Endothelial cell of umbilical vein (primary cell): ENCODE data around the gene DGKD. TPM values are rescaled to one million over a fixed set of nuclear protein-coding genes. Genes with fewer than 3 reads are reported as not detected.

Experiments
- BruUV-seq: library from RNA; stranded (reverse); fragments of 400-500 nt; replicated peaks from 2 replicates; lab custom pipeline; 2021; lab: Mats Ljungman, UMichigan
- CTCF ChIA-PET: fragments of 300-600, 350-600 bp; sonication (Branson Sonifier 250); formaldehyde crosslinking; loops from one replicate; lab custom pipeline; 2021; ENCODE audit warnings: antibody characterized with exemption, inconsistent platforms; lab: Charles Lee
- POLR2A ChIA-PET: fragments of 300-600, 350-600 bp; sonication (Branson Sonifier 250); formaldehyde crosslinking; loops from one replicate; lab custom pipeline; 2021; ENCODE audit warnings: antibody characterized with exemption, inconsistent platforms; lab: Charles Lee
- DNase-seq: peaks from one replicate; pipeline ENCODE4 v3.0.0-alpha.2; 2011; ENCODE audit warnings: low read depth, low spot score
- FAIRE-seq: peaks from 2 replicates; lab custom pipeline; 2011; peaks lifted over from hg19 to GRCh38; lab: Jason Lieb, UNC
- H2AFZ ChIP-seq: 2 replicates; pipeline ENCODE4 v1.6.0; 2012; ENCODE audit warnings: low read depth, low read length, control low read depth, inconsistent platforms
- H3K27ac ChIP-seq: 2 replicates; pipeline ENCODE4 v1.5.1; 2011; ENCODE audit warnings: low read depth, mild to moderate bottlenecking, control low read depth, low read length, moderate library complexity; ENCODE audit not compliant: insufficient read depth
- H3K27me3 ChIP-seq, 2 experiments: 2 replicates each; pipeline versions ENCODE4 v1.6.0 to v1.6.1; 2011; ENCODE audit warnings: low read length in 2 of 2, mixed read lengths in 1 of 2; ENCODE audit not compliant: control insufficient read depth in 2 of 2, insufficient read depth in 2 of 2
- H3K36me3 ChIP-seq, 2 experiments: 2 replicates in 1 of 2; 3 replicates in 1 of 2; pipeline ENCODE4 v1.5.1; 2011; ENCODE audit warnings: low read length in 2 of 2, mild to moderate bottlenecking in 1 of 2, moderate library complexity in 1 of 2; ENCODE audit not compliant: control insufficient read depth in 2 of 2, insufficient read depth in 2 of 2; ENCODE audit errors: extremely low read depth in 1 of 2
- H3K4me1 ChIP-seq: 3 replicates; pipeline ENCODE4 v1.5.1; 2011; ENCODE audit warnings: mild to moderate bottlenecking, low read length; ENCODE audit not compliant: control insufficient read depth, insufficient read depth; ENCODE audit errors: extremely low read depth
- H3K4me2 ChIP-seq: 2 replicates; pipeline ENCODE4 v1.6.1; 2011; ENCODE audit warnings: low read length, control low read depth, mixed read lengths; ENCODE audit not compliant: insufficient read depth
- H3K4me3 ChIP-seq, 3 experiments: fragments of 200-600 bp in 1 of 3; sonication (generic), shearing (Covaris generic) in 1 of 3; replicated peaks in 1 of 3; 2 replicates each; pipeline ENCODE4 v1.5.1; 2011 to 2016; ENCODE audit warnings: control low read depth in 3 of 3, low read length in 3 of 3, mild to moderate bottlenecking in 2 of 3, inconsistent platforms in 1 of 3, low read depth in 1 of 3, moderate library complexity in 1 of 3; ENCODE audit not compliant: insufficient read depth in 1 of 3
- H3K79me2 ChIP-seq: 2 replicates; pipeline ENCODE4 v1.6.0; 2012; ENCODE audit warnings: low read length, inconsistent platforms; ENCODE audit not compliant: control insufficient read depth, insufficient read depth
- H3K9ac ChIP-seq: replicated peaks from 2 replicates; pipeline ENCODE3; 2011; ENCODE audit warnings: low read length, control low read depth; ENCODE audit not compliant: insufficient read depth; ENCODE audit errors: extremely low read depth
- H3K9me1 ChIP-seq: replicated peaks from 3 replicates; pipeline ENCODE4 v1.6.0; 2011; ENCODE audit warnings: mild to moderate bottlenecking, low read length; ENCODE audit not compliant: control insufficient read depth, insufficient read depth; ENCODE audit errors: extremely low read depth
- H3K9me3 ChIP-seq: replicated peaks from 2 replicates; pipeline ENCODE4 v1.5.1; 2012; ENCODE audit warnings: low read length, inconsistent platforms; ENCODE audit not compliant: control insufficient read depth, insufficient read depth
- H4K20me1 ChIP-seq: replicated peaks from 2 replicates; pipeline ENCODE3; 2011; ENCODE audit warnings: mild to moderate bottlenecking, low read length; ENCODE audit not compliant: control insufficient read depth, insufficient read depth; ENCODE audit errors: extremely low read depth
- EZH2 ChIP-seq: IDR thresholded peaks from 2 replicates; pipeline ENCODE4 v1.6.1; 2012; ENCODE audit warnings: borderline replicate concordance, low read depth, mild to moderate bottlenecking, moderate library complexity, low read length, inconsistent platforms; ENCODE audit not compliant: severe bottlenecking
- FOS ChIP-seq: IDR thresholded peaks from 2 replicates; pipeline ENCODE4 v1.6.1; 2011; ENCODE audit warnings: mild to moderate bottlenecking, low read length, moderate library complexity, borderline replicate concordance; ENCODE audit not compliant: insufficient read depth
- GATA2 ChIP-seq: IDR thresholded peaks from 2 replicates; pipeline ENCODE4 v1.7.0; 2011; ENCODE audit warnings: low read depth, mild to moderate bottlenecking, moderate library complexity, mixed read lengths, low read length; ENCODE audit not compliant: insufficient read length, insufficient read depth
- JUN ChIP-seq: IDR thresholded peaks from 2 replicates; pipeline ENCODE4 v1.6.1; 2011; ENCODE audit warnings: borderline replicate concordance, low read depth; ENCODE audit not compliant: insufficient read length, insufficient read depth
- MYC ChIP-seq: IDR thresholded peaks from one replicate; pipeline ENCODE4 v1.6.1; 2011; ENCODE audit warnings: mild to moderate bottlenecking, low read depth, low read length
- POLR2A ChIP-seq: IDR thresholded peaks from 2 replicates; pipeline ENCODE4 v1.6.1; 2012; ENCODE audit warnings: low read depth, mild to moderate bottlenecking, control low read depth, low read length
- POLR2AphosphoS5 ChIP-seq: IDR thresholded peaks from 2 replicates; pipeline ENCODE4 v1.6.1; 2012; ENCODE audit warnings: low read depth, mild to moderate bottlenecking, control low read depth, low read length, moderate library complexity; ENCODE audit not compliant: insufficient read depth
- dilution Hi-C: fragments of 300-500 bp; cut with MboI; formaldehyde crosslinking; loops from one replicate; pipeline ENCODE4 v1.15.0; 2019; ENCODE audit warnings: low sequenced_read_pairs; ENCODE audit not compliant: extremely low pct_ligation_motif_present
- intact Hi-C: fragments of 100-400 bp; cut with micrococcal nuclease; formaldehyde crosslinking; loops from one replicate; pipeline ENCODE4 v1.10.0; 2022
- polyA plus RNA-seq, 4 experiments: library from polyadenylated mRNA; depleted of rRNA in 3 of 4; stranded (reverse) in 3 of 4; unstranded in 1 of 4; fragments of >200 nt; gene quantifications; 2 replicates each; pipeline versions ENCODE4 v1.2.1 to v1.2.3, GENCODE V29; 2011 to 2012; ENCODE audit warnings: missing spikeins in 1 of 4
- total RNA-seq: library from RNA; stranded (reverse); gene quantifications from 2 replicates; pipeline ENCODE4 v1.2.3, GENCODE V29; 2021
- TF ChIP-seq, protein P1 (sequence below), 2 donors: IDR thresholded peaks; 1 replicate in 1 of 2; 2 replicates in 1 of 2; pipeline ENCODE4 v1.5.1; 2011; ENCODE audit warnings: low read length in 2 of 2, mild to moderate bottlenecking in 2 of 2, moderate library complexity in 2 of 2, control low read depth in 1 of 2, inconsistent platforms in 1 of 2, low read depth in 1 of 2; ENCODE audit not compliant: insufficient read depth in 1 of 2; ENCODE audit errors: extremely low read depth in 1 of 2
- TF ChIP-seq, protein P2 (sequence below): IDR thresholded peaks from 2 replicates; pipeline ENCODE4 v1.6.1; 2011; ENCODE audit not compliant: insufficient read depth, insufficient read length

DGKD gene
- total and polyA plus RNA-seq, 2 donors (not counting 3 experiments of a cell fraction or from before 2014, with no cell fraction given) = 10.8 to 36.6 TPM

DNA sequence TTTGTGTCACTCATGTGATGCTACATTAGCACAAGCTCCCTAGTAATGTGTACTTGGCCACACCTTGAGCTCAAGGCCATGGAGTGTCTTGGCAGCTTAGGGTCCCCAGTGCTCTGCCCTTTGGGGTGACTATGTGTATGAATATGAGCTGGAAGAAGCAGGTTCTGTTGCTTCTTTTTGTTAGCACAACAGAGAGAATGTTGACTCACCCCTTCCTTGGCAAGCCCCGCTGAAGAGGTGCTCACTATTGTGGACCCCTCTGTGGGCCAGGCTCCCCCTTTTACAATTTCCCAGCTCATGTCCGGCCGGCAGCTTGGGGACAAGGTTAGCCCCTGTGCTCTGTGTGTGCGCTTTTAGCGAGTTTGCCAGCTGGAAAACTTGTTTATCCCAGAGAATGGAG is 48.1 kb downstream of the DGKD start:
- H3K4me2 ChIP-seq = no peak overlapping the region
- no peaks in the 10 kb centered on the region for H4K20me1 ChIP-seq
- DNase-seq = no peak
- no peak overlapping the region for H2AFZ ChIP-seq
- H3K79me2 ChIP-seq = no peaks in the 10 kb centered on the region
- intact Hi-C loops (no loop called here), dilution Hi-C loops (no loop called here)
- no peaks in the 10 kb centered on the region for H3K27me3 ChIP-seq
- peaks cover 4% of the 10 kb centered on the region for H3K4me1 ChIP-seq
- no peak overlapping the region for H3K27ac ChIP-seq
- no peak overlapping the region for H3K9ac ChIP-seq
- BruUV-seq = no TSS peak
- TF ChIP-seq, protein P1, sequence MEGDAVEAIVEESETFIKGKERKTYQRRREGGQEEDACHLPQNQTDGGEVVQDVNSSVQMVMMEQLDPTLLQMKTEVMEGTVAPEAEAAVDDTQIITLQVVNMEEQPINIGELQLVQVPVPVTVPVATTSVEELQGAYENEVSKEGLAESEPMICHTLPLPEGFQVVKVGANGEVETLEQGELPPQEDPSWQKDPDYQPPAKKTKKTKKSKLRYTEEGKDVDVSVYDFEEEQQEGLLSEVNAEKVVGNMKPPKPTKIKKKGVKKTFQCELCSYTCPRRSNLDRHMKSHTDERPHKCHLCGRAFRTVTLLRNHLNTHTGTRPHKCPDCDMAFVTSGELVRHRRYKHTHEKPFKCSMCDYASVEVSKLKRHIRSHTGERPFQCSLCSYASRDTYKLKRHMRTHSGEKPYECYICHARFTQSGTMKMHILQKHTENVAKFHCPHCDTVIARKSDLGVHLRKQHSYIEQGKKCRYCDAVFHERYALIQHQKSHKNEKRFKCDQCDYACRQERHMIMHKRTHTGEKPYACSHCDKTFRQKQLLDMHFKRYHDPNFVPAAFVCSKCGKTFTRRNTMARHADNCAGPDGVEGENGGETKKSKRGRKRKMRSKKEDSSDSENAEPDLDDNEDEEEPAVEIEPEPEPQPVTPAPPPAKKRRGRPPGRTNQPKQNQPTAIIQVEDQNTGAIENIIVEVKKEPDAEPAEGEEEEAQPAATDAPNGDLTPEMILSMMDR (IDR thresholded peaks at IDR 0.05; ENCODE audit: extremely low read depth in 1 of 2, insufficient read depth in 1 of 2, low read depth in 1 of 2, low read length in 2 of 2) = no peak
- TF ChIP-seq, protein P2, sequence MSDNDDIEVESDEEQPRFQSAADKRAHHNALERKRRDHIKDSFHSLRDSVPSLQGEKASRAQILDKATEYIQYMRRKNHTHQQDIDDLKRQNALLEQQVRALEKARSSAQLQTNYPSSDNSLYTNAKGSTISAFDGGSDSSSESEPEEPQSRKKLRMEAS = no peak
- TF ChIP-seq POLR2A (no peak), FOS (no peak), MYC (no peak), POLR2AphosphoS5 (no peak), EZH2 (no peak), GATA2 (no peak), JUN (no peak)
- no peak overlapping the region for H3K4me3 ChIP-seq
- FAIRE-seq = no peak
- no peaks in the 10 kb centered on the region for H3K9me3 ChIP-seq
- CTCF ChIA-PET = interaction anchor here (0.7 to 11.2 kb wide), 8 partner anchors 8 to 526 kb away, joined by 3 to 191 read pairs (median 4); no protein-coding TSS in a partner anchor
- no peaks in the 10 kb centered on the region for H3K36me3 ChIP-seq
- H3K9me1 ChIP-seq = no peaks in the 10 kb centered on the region
- POLR2A ChIA-PET = no interaction called here
